SKM-1 treated with dmso at 0.1 percent for 144 hours (cell line): ENCODE results near the gene KRTAP10-8.
"Not testable (repeated sequence)": the region's sequence is repeated elsewhere in the genome, so short reads cannot be mapped to it uniquely, and the experiment has no call there.

Experiments used
- DNase-seq: peaks from one replicate; lab custom pipeline; 2025; ENCODE audit not compliant: unreplicated experiment; lab: John Stamatoyannopoulos, UW

Gene KRTAP10-8

DNA sequence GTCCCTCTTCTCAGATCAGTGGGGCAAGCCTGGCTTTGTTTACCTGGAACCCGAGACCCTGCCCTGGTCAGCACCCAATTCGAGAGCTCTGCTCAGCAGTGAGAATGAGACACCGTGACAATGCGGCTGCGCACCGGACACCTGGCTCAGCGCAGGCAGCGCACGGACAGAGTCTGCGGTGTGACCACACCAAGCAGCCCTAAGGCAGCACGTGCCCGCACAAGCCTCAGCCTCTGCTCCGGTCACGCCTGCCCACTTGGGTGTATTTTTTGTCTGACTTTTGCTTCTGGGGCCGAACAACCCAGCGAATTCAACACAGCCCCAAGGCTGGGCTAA, 4.7 kb downstream of the KRTAP10-8 start:
- DNase-seq, result no peak

DNA sequence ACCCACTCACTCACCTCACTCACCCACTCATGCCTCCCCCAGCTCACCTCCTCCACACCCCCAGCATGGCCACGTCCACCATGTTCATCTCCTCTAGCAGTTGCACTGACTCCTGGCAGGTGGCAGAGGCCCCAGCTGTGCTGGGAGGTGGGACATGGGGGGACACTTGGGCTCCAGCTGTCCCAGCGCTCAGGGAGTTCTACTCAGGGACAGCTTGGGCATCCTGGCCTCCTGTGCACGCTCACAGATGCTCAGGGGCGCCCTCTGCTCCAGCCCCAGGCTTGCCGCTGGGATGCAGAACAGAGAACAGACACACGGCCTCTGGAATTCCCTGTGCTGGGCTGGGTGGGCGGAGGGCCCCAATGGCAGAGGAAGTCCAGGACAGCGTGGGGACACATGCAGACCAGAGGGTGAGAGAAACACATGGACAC, 5.2 kb downstream of the KRTAP10-8 start:
- no peak for DNase-seq

DNA sequence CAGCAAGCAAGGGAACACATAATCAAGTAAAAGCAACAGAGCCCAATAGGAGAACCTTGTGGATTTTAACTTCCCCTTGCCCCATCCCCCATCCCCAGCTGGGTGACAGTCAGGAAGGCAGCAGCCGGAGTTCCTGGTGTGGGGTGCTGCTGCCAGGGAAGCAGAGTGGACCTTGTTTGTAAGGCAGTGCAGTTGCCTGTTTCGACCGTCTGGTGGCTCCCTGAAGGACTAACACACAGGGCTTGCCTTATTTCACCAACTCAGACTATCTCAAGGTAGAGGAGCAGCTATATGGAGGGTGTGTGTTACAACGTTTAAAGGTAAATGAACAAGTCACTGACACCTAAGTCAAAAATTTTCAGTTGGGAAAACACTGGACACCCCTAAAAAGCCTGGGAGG, 6.6 kb downstream of the KRTAP10-8 start:
- peak; percentile 50 for DNase-seq

DNA sequence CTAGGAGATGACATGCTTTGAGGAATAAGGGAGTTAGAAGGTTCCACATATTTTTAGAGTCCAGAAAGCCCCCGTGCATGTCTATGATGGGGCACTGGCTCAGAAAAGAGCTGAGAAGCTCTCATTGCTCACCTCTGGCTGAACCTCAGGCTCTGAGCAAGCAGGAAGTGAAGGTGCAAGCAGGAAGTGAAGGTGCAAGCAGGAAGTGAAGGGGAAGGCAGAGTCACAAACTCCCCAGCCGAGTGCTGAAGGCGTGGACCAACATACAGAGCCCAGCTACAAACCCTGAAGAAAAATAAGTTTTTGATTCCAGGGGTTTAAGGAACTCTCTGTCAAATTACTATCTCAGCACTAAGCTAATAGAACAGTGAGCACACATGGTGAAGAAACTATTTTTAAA, 7.0 kb downstream of the KRTAP10-8 start:
- no peak for DNase-seq

DNA sequence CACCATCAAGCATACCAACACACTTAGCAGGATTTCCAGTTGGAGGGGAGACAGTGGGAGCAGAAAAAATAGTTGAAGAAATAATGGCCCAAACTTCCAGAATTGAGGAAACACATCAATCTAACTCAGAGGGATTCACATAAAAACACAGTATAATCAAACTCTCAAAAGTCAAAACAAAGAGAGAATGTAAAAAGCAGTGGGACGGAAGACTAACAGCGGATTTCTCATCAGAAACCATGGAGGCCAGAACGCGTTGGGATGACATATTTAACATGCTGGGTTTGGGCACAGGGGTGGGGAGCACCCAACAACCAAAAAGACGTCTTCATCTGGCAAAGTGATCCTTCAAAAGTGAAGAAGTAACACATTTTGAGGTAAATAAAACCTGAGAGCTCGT, 8.0 kb downstream of the KRTAP10-8 start:
- no peak for DNase-seq

DNA sequence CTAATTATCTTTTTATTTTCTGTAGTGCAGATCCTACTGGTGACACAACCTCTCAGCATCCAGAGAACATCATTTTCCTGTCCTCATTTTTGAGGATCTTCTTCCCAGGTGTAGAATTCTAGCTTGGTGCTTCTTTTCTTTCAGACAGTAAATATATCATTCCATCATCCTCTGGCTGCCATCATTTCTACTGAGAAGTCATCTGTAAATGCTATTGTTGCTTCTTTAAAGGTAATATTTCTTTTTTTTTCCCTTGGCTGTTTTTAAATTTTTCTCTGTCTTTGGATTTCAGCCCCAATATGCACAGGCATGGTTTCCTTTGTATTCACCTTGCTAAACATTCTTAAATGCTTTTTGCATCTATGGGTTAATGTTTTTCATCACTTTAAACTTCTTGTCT, 11.7 kb downstream of the KRTAP10-8 start:
- no peak for DNase-seq

DNA sequence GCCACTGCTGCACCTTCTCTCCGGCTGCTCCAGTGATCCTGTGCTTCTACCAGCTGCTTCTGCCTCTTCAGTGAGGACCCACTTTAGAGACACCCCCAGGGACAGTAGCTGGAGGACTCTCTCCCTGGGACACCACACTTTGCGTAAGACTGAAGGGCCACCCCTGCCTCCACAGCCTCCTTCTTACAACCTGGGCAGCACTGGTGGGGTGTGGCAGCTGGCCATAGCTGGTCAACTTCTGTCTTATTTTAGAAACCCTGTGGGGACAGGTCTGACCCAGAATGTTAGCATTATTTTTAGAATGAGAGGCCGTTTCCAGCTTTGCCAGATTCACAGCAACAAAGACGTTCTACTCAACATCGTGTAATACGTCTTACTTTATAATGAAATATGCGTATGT, 13.9 kb downstream of the KRTAP10-8 start:
- DNase-seq, result no peak

DNA sequence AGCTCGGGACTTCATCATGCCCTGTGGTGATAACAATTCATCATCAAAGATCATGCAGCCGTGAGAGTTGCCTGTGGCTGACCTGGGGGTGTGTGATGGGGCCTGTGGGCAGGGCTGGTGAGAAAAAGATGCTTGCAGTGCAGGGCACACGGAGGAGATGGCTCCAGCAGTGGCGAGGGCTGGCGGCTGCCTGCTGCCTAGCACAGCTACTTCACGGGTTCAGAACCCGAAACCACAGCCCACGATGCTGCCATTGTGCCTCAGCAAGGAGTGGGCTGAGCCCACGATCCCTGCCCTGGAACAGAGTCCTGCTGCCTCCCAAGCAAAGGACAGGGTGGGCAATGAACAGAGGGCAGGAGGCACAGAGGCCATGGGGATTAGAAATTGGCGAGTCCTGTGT, 14.4 kb downstream of the KRTAP10-8 start:
- no peak for DNase-seq

DNA sequence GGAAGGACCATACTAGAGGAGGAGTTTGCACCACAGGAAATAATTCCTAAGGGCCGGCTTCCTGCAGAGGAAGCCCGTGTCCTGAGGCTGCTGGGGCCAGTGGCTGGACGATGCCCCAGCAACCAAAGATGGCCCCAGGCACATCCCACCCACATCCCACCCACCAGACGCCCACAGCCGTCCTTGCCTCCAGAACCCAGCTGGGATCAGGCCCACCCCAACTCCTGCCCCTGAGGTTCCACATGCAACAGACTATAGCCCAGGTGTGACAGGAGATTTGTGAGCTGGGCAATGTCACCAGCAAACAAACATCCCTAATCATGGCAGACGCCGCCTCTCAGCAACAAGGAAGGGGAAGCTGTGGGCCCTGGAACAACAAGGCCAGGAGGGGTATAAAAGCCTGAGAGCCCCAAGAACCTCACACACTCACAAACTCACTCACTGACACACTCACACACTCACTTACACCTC, 14.8 kb downstream of the KRTAP10-8 start, which contains the start of gene KRTAP10-9:
Gene KRTAP10-9, plus strand, starts transcription at position 421 of the 471 bp plus-strand sequence. CDS start 79 bp downstream, outside the sequence.
- DNase-seq, result no peak

DNA sequence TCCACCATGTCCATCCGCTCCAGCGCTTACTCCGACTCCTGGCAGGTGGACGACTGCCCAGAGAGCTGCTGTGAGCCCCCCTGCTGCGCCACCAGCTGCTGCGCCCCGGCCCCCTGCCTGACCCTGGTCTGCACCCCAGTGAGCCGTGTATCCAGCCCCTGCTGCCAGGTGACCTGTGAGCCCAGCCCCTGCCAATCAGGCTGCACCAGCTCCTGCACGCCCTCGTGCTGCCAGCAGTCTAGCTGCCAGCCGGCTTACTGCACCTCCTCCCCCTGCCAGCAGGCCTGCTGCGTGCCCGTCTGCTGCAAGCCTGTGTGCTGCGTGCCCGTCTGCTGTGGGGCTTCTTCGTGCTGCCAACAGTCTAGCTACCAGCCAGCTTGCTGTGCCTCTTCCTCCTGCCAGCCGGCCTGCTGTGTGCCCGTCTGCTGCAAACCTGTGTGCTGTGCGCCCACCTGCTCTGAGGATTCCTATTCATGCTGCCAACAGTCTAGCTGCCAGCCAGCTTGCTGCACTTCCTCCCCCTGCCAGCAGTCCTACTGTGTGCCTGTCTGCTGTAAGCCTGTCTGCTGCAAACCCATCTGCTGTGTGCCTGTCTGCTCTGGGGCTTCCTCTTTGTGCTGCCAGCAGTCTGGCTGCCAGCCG, 15.4 kb downstream of the KRTAP10-8 start:
- not testable (repeated sequence) for DNase-seq

DNA sequence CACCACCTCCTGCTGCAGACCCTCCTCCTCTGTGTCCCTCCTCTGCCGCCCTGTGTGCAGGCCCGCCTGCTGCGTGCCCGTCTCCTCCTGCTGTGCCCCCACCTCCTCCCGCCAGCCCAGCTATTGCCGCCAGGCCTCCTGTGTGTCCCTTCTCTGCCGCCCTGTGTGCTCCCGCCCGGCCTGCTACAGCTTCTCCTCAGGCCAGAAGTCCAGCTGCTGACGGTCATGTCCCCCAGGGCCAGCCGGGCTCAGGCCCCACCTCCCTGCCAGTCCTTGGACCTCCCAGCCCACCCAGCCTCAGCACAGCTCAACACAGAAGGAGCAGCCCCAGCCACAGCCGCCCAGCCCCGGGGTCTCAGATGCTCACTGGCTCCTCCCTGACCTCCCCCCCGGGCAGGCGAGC, 16.0 kb downstream of the KRTAP10-8 start:
- DNase-seq, result not testable (repeated sequence)

DNA sequence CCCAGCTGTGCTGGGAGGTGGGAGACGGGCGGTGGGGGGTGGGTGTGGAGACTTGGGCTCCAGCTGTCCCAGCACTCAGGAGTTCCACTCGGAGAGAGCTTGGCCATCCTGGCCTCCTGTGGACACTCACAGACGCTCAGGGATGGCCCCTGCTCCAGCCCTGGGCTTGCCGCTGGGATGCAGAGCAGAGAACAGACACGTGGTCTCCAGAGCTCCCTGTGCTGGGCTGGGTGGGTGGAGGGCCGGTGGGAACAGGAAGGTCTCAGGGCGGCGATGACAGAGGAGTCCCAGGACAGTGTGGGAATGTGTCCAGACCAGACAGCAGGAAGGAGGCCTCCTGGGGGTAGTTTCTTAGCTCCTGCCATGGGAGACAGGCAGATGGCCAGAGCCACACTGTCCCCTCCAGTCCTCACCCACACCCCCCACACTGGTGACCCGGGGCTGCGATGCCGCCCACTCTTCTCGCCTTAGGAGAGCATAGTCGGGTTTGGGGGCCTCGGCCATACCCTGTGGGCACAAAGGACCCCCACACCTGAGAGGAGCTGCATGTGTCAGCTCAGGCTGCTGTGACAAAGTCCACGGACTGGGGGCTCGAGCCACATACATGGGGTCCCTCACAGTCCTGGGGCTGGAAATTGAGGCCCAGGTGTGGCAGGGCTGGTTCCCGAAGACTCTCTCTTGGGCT, 17.0 kb downstream of the KRTAP10-8 start:
- DNase-seq, result no peak

DNA sequence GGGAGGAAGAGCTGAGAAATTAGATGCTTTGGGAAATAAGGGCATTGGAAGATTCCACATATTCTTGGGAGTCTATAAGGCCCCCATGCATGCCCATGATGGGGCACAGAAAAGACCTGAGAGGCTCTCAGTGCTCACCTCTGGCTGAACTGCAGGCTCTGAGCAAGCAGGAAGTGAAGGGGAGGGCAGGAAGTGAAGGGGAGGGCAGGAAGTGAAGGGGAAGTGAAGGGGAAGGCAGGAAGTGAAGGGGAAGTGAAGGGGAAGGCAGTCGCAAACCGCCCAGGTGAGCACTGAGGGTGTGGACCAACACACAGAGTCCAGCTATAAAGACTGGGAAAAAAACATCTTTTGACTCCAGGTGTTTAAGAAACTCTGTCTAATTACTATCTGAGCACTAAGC, 18.6 kb downstream of the KRTAP10-8 start:
- no peak for DNase-seq

DNA sequence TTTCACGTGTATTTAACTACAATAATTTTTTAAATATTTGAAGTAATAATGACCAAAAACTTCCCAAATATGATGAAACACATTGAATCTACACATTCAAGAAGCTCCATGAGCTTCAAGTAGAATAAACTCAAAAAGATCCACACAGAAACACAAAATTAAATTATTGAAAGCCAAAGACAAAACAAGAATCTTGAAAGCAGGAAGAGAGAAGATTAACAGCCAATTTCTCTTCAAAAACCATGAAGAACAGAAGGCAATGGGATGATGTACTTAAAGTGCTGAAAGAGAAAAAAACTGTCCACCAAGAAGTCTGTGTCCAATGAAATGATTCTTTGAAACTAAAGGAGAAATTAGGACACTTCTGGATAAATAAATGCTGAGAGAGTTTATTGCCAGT, 20.2 kb downstream of the KRTAP10-8 start:
- no peak for DNase-seq

DNA sequence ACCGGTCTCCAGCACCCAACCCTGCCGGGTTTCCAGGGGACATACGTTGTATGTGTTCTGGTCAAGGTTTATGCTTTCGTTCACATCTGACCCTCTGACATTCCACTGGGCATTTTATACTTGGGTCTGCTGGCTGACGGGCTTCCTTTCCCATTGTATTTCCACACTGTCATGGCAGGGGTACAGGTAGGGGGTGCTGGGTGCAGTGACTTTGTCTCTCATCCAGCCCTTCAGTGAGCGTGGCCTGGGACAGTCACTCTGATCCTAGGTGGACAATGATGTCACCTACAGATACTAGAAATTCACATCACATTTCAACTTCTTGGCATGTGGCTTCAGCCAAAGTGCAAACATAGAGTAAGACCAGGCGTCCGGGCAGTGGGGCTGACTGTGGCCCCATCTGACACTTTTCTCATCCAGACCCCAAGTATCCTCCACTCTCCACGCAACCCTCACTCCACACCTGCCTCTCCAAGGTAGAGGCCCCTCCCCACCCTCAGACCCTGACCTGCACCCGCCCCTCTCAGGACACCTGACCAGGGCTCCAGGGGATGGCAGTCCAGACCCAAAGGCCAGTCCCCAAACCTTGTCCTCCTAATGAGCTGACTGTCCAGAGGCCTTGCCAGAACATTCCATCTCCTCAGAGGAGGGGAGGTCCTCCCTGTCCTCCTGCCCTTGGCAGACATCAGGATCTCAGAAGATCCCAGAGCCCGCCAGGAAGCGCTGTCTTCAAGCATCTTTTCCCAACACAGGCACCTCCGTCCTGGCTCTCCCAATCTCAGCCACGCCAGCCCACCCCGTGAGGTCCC, 24.5 kb downstream of the KRTAP10-8 start:
- no peak for DNase-seq

DNA sequence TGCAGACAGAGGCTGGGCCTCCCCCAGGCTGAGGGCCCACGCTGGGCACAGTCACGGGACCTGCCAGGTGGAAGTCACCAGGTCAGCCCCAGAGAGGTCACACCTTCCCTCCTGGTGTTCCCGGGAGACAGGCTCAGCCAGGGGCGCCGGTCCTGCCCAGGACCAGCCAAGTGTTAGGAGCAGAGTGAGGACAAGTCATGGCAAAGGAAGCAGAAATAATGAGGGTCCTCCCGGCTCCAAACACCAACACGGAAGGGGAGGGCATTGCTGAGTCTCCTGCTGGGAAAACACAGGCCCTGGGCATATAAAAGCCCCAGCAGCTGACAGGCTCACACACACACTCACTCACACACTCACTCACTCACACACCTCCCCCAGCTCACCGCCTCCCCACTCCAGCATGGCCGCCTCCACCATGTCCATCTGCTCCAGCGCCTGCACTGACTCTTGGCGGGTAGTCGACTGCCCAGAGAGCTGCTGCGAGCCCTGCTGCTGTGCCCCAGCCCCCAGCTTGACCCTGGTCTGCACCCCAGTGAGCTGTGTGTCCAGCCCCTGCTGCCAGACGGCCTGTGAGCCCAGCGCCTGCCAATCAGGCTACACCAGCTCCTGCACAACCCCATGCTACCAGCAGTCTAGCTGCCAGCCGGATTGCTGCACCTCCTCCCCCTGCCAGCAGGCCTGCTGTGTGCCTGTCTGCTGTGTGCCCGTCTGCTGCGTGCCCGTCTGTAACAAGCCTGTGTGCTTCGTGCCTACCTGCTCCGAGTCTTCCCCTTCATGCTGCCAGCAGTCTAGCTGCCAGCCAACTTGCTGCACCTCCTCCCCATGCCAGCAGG, 25.4 kb downstream of the KRTAP10-8 start, which contains the start of gene KRTAP10-10:
Gene KRTAP10-10, plus strand, starts transcription at position 339 of the 833 bp plus-strand sequence. Its CDS starts 62 bp downstream, at position 401.
- DNase-seq, result no peak

DNA sequence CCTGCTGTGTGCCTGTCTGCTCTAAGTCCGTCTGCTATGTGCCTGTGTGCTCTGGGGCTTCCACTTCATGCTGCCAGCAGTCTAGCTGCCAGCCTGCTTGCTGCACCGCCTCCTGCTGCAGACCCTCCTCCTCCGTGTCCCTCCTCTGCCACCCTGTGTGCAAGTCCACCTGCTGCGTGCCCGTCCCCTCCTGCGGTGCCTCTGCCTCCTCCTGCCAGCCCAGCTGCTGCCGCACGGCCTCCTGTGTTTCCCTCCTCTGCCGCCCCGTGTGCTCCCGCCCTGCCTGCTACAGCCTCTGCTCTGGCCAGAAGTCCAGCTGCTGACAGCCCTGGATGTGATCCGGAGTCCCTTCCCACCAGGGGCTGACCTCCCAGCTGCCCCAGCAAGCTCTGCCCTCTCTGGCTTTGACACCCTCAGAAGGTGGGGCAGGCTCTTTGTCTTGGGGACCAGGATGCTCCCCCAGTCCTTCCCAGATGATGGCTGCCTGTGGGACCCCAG, 26.0 kb downstream of the KRTAP10-8 start:
- DNase-seq, result not testable (repeated sequence)

DNA sequence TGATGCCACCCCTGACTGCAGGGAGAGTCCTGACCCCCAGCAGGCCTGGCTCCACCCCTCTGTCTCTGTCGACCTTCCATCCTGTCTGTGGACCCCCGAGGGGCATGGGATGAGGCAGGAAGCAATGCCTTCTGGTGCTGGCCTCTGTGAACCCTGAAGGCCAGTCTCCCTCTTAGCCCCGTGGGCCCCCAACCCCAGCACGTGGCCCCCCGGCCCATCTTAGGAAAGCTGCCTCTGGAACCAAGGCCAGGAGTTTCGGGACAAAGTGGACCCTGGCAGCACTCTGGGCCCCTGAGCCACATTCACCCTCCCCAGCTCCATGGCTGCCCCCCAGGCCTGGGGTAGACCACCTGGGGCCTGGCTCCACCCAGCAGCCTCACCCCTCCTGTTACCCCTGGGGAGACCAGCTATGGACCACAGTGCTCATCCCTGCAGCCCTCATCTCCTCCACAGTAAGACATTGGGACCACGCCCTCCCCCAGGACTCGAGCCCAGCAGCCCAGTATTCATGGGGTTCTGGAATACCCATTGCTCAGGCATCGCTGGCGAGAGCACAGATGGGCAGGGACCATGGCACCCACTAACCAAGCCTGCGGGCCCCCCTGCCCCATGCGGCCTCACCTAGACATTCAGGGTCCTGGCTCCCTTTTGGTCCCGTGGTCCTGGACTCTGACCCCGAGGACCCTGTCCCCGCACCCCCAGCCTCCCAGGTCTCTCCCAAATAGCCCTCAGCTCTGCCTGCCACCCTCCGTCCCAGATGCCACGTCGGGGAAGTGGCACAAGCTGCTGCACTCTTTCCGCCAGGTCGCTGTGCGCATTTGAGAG, 26.8 kb downstream of the KRTAP10-8 start:
- DNase-seq, result not testable (repeated sequence)

DNA sequence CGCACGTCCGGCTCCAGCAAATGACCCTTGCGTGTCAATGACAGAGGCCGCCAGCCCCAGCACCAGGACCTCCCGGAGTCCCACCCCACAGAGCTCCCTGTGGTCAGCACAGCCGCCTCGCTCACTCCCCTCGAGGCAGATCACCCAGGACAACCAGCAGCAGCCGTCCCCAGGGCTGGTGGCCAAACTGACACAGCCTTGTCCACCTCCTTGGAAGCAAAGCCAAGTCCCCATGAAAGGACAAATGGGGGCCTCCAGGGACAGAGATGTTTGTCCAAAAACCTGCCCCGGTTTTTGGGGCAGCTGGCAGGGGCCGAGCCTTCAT, 27.4 kb downstream of the KRTAP10-8 start:
- no peak for DNase-seq

DNA sequence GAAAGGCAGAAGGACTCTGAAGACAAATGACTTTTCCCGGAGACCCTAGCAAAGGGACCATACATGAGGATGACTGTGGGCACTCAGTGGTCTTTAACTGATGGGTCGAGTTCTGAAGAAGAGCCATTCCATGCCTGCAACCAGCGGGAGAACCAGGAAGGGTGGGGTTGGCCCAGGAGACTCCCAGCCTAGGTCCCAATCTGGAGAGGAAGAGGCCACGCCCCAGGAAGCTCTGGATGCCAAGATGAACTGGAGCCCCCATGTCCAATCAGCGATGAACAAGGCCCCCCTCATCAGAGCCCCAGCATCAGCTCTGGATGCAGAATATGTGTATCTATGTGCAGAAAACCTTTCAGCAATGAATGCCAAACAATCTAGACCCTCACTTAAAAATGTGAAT, 28.9 kb downstream of the KRTAP10-8 start:
- no peak for DNase-seq
